ENCODE results near the gene SERPINF2. TPM values are rescaled to one million over a fixed set of nuclear protein-coding genes. Genes with fewer than 3 reads are reported as not detected.
A peak's percentile ranks its signal among the peaks of the same experiment; 100 is the strongest.
"Not testable (repeated sequence)": the region's sequence is repeated elsewhere in the genome, so short reads cannot be mapped to it uniquely, and the experiment has no call there.

SERPINF2 gene
- total RNA-seq, 4 donors from 2014 or later: 6.1 to 21.3 (median 11.4) TPM

DNA sequence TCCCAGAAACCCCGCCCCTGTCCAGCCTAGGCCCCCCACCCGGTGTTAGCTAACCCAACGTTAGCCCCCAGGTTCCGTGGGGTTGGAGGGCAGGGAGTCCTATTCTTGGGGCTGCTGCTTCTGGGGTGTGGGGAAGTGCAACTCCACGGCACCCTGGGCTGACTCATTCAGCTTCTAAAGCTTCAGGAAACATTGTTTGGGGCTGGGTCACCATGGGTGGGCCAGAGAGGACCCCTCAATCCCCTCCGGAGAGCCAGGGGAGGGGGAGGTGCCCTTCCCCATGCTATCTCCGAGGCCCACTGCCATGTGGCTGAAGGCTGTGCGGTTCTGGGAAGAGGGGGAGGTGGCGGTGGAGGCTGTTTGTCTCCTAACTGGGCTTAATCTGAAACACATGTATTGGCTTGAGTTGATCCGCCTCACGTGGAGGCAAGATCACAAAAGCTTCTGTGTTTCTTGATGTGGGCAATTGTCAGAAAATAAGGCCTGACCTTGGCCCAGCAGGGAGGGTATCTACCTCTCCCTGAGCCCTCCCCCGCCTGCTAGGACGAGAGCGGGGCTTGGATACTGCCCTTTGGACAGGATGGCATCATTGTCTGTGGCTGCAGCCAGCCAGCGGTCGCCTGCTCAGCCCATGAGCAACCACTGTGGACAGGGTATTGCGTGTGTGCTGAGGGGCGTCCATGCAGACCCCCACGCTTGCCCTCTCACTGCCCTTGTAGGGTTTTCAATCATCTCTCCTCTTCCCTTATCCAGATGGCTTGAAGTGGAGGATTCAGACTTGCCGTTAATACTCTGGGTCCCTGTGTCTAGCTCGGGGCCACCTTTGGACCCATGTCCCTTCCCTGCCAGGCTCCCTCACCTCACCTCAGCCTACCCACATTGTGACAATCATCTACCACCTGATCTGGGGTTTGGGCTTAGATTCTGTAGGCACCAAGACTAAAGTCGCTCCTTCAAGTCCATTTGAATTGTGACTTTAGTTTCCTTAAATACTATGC is 20.5 kb downstream of the SERPINF2 start:
- DNase-seq (ENCODE audit: low spot score in 2 of 2): peak; percentile 64 to 78
- peak overlapping the region; percentile 80 to 90 (median 84) for H3K27ac ChIP-seq
- peak overlapping the region; percentile 36 to 66 (median 42) for H3K4me3 ChIP-seq
- TF ChIP-seq POLR2A (IDR thresholded peaks at IDR 0.05) (peak in 1 of 2 donors; percentile 28), EP300 (IDR thresholded peaks at IDR 0.05) (peak in 1 of 2 donors; percentile 85)
- TF ChIP-seq, protein P1, sequence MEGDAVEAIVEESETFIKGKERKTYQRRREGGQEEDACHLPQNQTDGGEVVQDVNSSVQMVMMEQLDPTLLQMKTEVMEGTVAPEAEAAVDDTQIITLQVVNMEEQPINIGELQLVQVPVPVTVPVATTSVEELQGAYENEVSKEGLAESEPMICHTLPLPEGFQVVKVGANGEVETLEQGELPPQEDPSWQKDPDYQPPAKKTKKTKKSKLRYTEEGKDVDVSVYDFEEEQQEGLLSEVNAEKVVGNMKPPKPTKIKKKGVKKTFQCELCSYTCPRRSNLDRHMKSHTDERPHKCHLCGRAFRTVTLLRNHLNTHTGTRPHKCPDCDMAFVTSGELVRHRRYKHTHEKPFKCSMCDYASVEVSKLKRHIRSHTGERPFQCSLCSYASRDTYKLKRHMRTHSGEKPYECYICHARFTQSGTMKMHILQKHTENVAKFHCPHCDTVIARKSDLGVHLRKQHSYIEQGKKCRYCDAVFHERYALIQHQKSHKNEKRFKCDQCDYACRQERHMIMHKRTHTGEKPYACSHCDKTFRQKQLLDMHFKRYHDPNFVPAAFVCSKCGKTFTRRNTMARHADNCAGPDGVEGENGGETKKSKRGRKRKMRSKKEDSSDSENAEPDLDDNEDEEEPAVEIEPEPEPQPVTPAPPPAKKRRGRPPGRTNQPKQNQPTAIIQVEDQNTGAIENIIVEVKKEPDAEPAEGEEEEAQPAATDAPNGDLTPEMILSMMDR (IDR thresholded peaks at IDR 0.05): no peak
- peaks cover 0 to 12% (median 0%) of the 10 kb centered on the region in 3 donors for H3K36me3 ChIP-seq
- 30 to 31% methylated on average over 16 to 17 of the region's 22 CpGs for WGBS, 2 donors
- H3K27me3 ChIP-seq: peaks cover 0 to 11% of the 10 kb centered on the region in 2 donors
- no peaks in the 10 kb centered on the region for H3K9me3 ChIP-seq
- peaks cover 0 to 68% (median 19%) of the 10 kb centered on the region in 4 donors for H3K4me1 ChIP-seq

DNA sequence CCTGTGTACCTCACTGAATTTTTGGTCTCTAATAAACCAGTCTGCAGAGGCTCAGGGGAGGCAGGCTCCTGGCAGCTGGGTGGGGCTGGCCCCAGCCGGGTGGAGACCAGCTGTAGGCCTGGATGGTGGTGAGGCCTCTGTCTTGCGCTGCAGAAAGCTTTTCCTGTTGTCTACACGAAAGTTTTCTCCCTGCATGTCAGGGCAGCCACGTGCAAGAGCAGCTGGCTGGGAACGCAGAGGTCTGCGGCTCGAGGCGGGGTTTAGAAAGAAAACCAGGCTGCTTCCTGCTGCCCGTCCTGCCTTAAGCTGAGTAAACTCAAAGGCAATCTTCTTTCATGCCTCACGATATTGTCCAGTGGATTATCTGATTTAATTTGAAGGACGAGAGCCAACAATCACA is 21.6 kb downstream of the SERPINF2 start:
- H3K9me3 ChIP-seq: no peaks in the 10 kb centered on the region
- H3K4me3 ChIP-seq: peak overlapping the region in 1 of 4 donors; percentile 66
- peaks cover 0 to 69% (median 19%) of the 10 kb centered on the region in 4 donors for H3K4me1 ChIP-seq
- TF ChIP-seq EP300 (IDR thresholded peaks at IDR 0.05): peak; percentile 12 to 92
- TF ChIP-seq, protein P1 (IDR thresholded peaks at IDR 0.05): no peak
- peaks cover 0 to 14% (median 0%) of the 10 kb centered on the region in 3 donors for H3K36me3 ChIP-seq
- H3K27me3 ChIP-seq: peaks cover 0 to 8% of the 10 kb centered on the region in 2 donors
- DNase-seq (ENCODE audit: low spot score in 2 of 2): peak; percentile 74 to 82
- peak overlapping the region; percentile 80 to 90 (median 84) for H3K27ac ChIP-seq
- WGBS, 2 donors: 21 to 22% methylated on average over 11 of the region's 11 CpGs

DNA sequence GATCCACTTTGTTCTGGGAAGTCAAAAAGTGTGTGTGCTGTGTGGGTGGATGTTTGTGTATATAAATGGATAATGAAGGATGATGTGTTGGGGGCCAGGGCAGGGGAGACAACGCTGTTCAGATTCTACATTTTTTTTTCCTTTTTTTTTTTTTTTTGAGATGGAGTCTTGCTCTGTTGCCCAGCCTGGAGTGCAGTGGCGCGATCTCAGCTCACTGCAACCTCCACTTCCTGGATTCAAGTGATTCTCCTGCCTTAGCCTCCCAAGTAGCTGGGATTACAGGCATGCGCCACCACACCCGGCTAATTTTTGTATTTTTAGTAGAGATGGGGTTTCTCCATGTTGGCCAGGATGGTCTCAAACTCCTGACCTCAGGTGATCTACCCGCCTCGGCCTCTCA is 22.0 kb downstream of the SERPINF2 start:
- H3K9me3 ChIP-seq; DNase-seq (ENCODE audit: low spot score in 2 of 2); H3K27me3 ChIP-seq: not testable (repeated sequence)
- Histone ChIP-seq H3K27ac (peak overlapping the region in 3 of 4 donors; percentile 81 to 90 (median 87)), H3K4me1 (peaks cover 0 to 73% (median 19%) of the 10 kb centered on the region in 4 donors), H3K36me3 (peaks cover 0 to 18% (median 0%) of the 10 kb centered on the region in 3 donors), H3K4me3 (peak overlapping the region in 1 of 4 donors; percentile 66)
- 74 to 79% methylated on average over 7 of the region's 7 CpGs for WGBS, 2 donors

DNA sequence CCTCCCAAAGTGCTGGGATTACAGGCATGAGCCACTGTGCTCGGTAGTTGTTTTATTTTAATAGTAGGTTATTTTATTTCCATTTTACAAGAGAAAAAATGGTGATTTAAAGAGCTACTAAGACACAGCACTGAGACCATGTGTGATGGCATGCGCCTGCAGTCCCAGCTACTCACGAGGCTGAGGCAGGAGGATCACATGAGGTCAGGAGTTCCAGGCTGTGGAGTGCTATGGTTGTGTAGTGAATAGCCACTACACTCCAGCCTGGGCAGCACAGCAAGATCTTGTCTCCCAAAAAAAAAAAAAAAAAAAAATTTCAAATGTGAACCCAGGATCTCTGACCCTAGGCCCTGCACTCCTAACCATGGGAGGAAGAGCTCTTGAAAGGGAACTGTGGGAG is 22.9 kb downstream of the SERPINF2 start:
- no peak overlapping the region for H3K4me3 ChIP-seq
- no peak for TF ChIP-seq EP300 (IDR thresholded peaks at IDR 0.05)
- no peak for TF ChIP-seq POLR2A (IDR thresholded peaks at IDR 0.05)
- TF ChIP-seq, protein P1 (IDR thresholded peaks at IDR 0.05): no peak
- 73 to 86% methylated on average over 3 of the region's 3 CpGs for WGBS, 2 donors
- no peaks in the 10 kb centered on the region for H3K9me3 ChIP-seq
- peaks cover 0 to 71% (median 19%) of the 10 kb centered on the region in 4 donors for H3K4me1 ChIP-seq
- peak overlapping the region in 3 of 4 donors; percentile 19 to 90 (median 46) for H3K27ac ChIP-seq
- DNase-seq (ENCODE audit: low spot score in 2 of 2): no peak
- peaks cover 0 to 23% (median 0%) of the 10 kb centered on the region in 3 donors for H3K36me3 ChIP-seq
- peaks cover 0 to 5% of the 10 kb centered on the region in 2 donors for H3K27me3 ChIP-seq

DNA sequence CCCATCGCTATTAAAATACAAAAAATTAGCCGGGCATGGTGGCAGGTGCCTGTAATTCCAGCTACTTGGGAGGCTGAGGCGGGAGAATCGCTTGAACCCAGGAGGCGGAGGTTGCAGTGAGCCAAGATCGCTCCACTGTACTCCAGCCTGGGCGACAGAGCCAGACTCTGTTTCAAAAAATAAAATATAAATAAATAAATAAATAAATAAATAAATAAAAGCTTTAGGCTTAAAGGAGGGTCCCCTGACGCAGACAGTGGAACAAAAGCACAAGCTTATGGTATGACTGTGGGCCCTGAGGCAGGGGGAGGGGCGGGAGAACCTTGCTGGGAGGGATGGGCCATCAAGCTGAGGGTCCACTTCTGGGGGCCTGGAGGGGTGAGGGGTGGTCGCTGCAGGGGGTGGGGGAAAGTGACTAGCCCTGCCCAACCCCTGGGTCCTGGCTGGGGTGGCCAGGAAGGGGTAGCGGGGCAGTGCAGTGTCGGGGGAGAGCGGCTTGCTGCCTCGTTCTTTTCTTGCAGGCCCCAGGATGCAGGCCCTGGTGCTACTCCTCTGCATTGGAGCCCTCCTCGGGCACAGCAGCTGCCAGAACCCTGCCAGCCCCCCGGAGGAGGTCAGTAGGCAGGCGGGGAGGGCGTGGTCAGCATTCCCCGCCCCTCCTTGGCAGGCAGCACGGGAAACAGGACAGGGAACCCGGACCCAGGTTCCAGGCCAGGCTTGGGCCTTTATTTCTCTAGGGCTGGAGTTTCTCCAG is 23.9 kb downstream of the SERPINF2 start:
- no peaks in the 10 kb centered on the region for H3K9me3 ChIP-seq
- no peak overlapping the region for H3K4me3 ChIP-seq
- peaks cover 0 to 31% (median 0%) of the 10 kb centered on the region in 3 donors for H3K36me3 ChIP-seq
- 65 to 71% methylated on average over 16 to 20 of the region's 21 CpGs for WGBS, 2 donors
- H3K27ac ChIP-seq: peak overlapping the region; percentile 6 to 90 (median 40)
- TF ChIP-seq, protein P1 (IDR thresholded peaks at IDR 0.05): no peak
- TF ChIP-seq POLR2A (IDR thresholded peaks at IDR 0.05): no peak
- no peak for TF ChIP-seq EP300 (IDR thresholded peaks at IDR 0.05)
- DNase-seq (ENCODE audit: low spot score in 2 of 2): no peak
- H3K4me1 ChIP-seq: peaks cover 0 to 66% (median 19%) of the 10 kb centered on the region in 4 donors
- H3K27me3 ChIP-seq: peaks cover 0 to 5% of the 10 kb centered on the region in 2 donors
